ENCODE data around the gene SMCO4. TPM values are rescaled to one million over a fixed set of nuclear protein-coding genes. Genes with fewer than 3 reads are reported as not detected.

The SMCO4 gene
- total RNA-seq, 3 donors from 2014 or later = 9.3 to 12.0 (median 11.9) TPM

- Mint-ChIP-seq H3K36me3 (ENCODE audit: insufficient read depth) (no peaks in the 10 kb centered on the region), H3K4me1 (ENCODE audit: low read depth) (no peaks in the 10 kb centered on the region), H3K27me3 (ENCODE audit: low read depth) (peaks cover 4% of the 10 kb centered on the region), H3K9me3 (no peaks in the 10 kb centered on the region), H3K4me3 (no peak overlapping the region)
- DNase-seq (no peak), ATAC-seq (no peak)
Measured at GRCh38 chr11:93571612-93572011, 28.4 kb upstream of the SMCO4 start.

DNA sequence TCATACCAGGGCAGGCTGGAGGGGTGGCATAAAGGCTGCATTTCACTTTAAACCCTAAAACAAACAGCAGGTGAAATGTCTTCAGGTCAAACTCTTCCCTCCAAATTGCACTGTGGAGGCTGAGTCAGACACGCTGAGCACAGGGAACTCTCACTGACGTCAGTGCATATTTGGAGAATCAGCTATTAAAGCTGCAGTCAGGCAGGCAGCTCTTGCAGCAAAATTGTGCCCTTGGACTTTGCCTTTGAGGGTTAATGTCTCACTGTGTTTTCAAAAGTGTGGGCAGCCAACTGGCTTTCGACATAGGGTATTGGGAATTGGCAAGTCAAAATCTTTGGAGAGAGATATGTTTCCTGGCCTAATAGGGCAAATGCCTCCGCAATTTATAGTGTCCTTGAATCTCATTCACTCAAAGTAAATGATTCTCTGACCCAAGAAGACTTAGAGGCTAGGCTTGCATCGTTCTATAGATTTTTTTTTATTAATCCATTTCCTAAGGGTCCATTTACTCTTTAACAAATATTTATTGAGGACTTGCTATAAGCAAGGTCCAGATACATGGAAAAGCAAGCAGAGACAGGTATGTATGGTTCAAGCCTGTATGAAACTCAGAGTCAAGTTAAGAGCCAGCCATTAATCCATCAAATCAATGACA lies 27.7 kb upstream of the SMCO4 start:
- no peaks in the 10 kb centered on the region for H3K4me1 Mint-ChIP-seq (ENCODE audit: low read depth)
- peaks cover 4% of the 10 kb centered on the region for H3K27me3 Mint-ChIP-seq (ENCODE audit: low read depth)
- ATAC-seq = no peak
- no peak overlapping the region for H3K4me3 Mint-ChIP-seq
- H3K9me3 Mint-ChIP-seq = no peaks in the 10 kb centered on the region
- H3K36me3 Mint-ChIP-seq (ENCODE audit: insufficient read depth) = no peaks in the 10 kb centered on the region
- DNase-seq = no peak

GRCh38 chr11:93569496-93569895 lies 26.3 kb upstream of the SMCO4 start:
- H3K4me1 Mint-ChIP-seq (ENCODE audit: low read depth) = no peaks in the 10 kb centered on the region
- no peak for DNase-seq

DNA sequence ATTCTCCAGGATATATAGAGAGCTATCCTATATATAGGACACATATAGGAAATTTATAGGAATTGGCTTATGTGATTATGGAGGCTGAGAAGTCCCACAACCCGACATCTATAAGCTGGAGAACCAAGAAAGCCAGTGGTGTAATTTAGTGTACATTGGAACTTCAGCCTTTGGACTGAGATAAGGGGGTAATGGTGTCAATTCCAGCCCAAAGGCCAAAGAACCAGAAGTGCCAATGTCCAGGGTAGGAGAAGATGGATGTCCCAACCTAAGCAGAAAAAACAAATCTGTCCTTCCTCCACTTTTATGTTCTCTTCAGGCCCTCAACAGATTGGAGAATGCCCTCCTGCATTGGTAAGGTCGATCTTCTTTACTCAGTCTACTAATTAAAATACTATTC lies 25.5 kb upstream of the SMCO4 start:
- DNase-seq = no peak
- Mint-ChIP-seq H3K27me3 (ENCODE audit: low read depth) (peaks cover 9% of the 10 kb centered on the region), H3K36me3 (ENCODE audit: insufficient read depth) (no peaks in the 10 kb centered on the region)

More at GRCh38 chr11:93569496-93569895, 26.3 kb upstream of the SMCO4 start:
- Mint-ChIP-seq H3K9me3 (no peaks in the 10 kb centered on the region), H3K27me3 (ENCODE audit: low read depth) (peaks cover 9% of the 10 kb centered on the region), H3K36me3 (ENCODE audit: insufficient read depth) (no peaks in the 10 kb centered on the region), H3K4me3 (no peak overlapping the region)
- no peak for ATAC-seq

GRCh38 chr11:93567401-93567895 lies 24.3 kb upstream of the SMCO4 start:
- ATAC-seq (no peak), DNase-seq (no peak)

More for the DNA sequence above, 25.5 kb upstream of the SMCO4 start:
- Mint-ChIP-seq H3K9me3 (no peaks in the 10 kb centered on the region), H3K4me3 (no peak overlapping the region), H3K4me1 (ENCODE audit: low read depth) (no peaks in the 10 kb centered on the region)
- ATAC-seq = no peak

GRCh38 chr11:93564895-93565294 lies 21.7 kb upstream of the SMCO4 start:
- Mint-ChIP-seq H3K27me3 (ENCODE audit: low read depth) (peaks cover 7% of the 10 kb centered on the region), H3K4me1 (ENCODE audit: low read depth) (peaks cover under 1% of the 10 kb centered on the region), H3K9me3 (no peaks in the 10 kb centered on the region), H3K4me3 (no peak overlapping the region), H3K36me3 (ENCODE audit: insufficient read depth) (no peaks in the 10 kb centered on the region)
- no peak for DNase-seq
- no peak for ATAC-seq

More at GRCh38 chr11:93567401-93567895, 24.3 kb upstream of the SMCO4 start:
- no peaks in the 10 kb centered on the region for H3K9me3 Mint-ChIP-seq
- no peaks in the 10 kb centered on the region for H3K4me1 Mint-ChIP-seq (ENCODE audit: low read depth)
- no peaks in the 10 kb centered on the region for H3K36me3 Mint-ChIP-seq (ENCODE audit: insufficient read depth)
- peaks cover 9% of the 10 kb centered on the region for H3K27me3 Mint-ChIP-seq (ENCODE audit: low read depth)
- H3K4me3 Mint-ChIP-seq = no peak overlapping the region

GRCh38 chr11:93563857-93564256 lies 20.7 kb upstream of the SMCO4 start:
- peaks cover 4% of the 10 kb centered on the region for H3K4me1 Mint-ChIP-seq (ENCODE audit: low read depth)
- no peaks in the 10 kb centered on the region for H3K36me3 Mint-ChIP-seq (ENCODE audit: insufficient read depth)
- DNase-seq = no peak
- H3K9me3 Mint-ChIP-seq = no peaks in the 10 kb centered on the region
- ATAC-seq = no peak
- peaks cover 7% of the 10 kb centered on the region for H3K27me3 Mint-ChIP-seq (ENCODE audit: low read depth)
- H3K4me3 Mint-ChIP-seq = no peak overlapping the region

GRCh38 chr11:93560199-93560932 lies 17.2 kb upstream of the SMCO4 start:
- Mint-ChIP-seq H3K9me3 (no peaks in the 10 kb centered on the region), H3K4me1 (ENCODE audit: low read depth) (peaks cover 4% of the 10 kb centered on the region), H3K36me3 (ENCODE audit: insufficient read depth) (no peaks in the 10 kb centered on the region), H3K27me3 (ENCODE audit: low read depth) (peaks cover 10% of the 10 kb centered on the region), H3K4me3 (no peak overlapping the region)
- ATAC-seq = no peak
- DNase-seq = no peak

- no peaks in the 10 kb centered on the region for H3K36me3 Mint-ChIP-seq (ENCODE audit: insufficient read depth)
- H3K27me3 Mint-ChIP-seq (ENCODE audit: low read depth) = peaks cover 10% of the 10 kb centered on the region
- H3K9me3 Mint-ChIP-seq = no peaks in the 10 kb centered on the region
- peaks cover 4% of the 10 kb centered on the region for H3K4me1 Mint-ChIP-seq (ENCODE audit: low read depth)
- H3K4me3 Mint-ChIP-seq = no peak overlapping the region
- ATAC-seq (no peak), DNase-seq (no peak)
Measured at GRCh38 chr11:93559681-93560080, 16.5 kb upstream of the SMCO4 start.

- Mint-ChIP-seq H3K4me3 (no peak overlapping the region), H3K4me1 (ENCODE audit: low read depth) (no peaks in the 10 kb centered on the region), H3K9me3 (no peaks in the 10 kb centered on the region), H3K27me3 (ENCODE audit: low read depth) (peaks cover 26% of the 10 kb centered on the region), H3K36me3 (ENCODE audit: insufficient read depth) (no peaks in the 10 kb centered on the region)
- DNase-seq (no peak), ATAC-seq (no peak)
Measured at GRCh38 chr11:93552874-93553273, 9.7 kb upstream of the SMCO4 start.

DNA sequence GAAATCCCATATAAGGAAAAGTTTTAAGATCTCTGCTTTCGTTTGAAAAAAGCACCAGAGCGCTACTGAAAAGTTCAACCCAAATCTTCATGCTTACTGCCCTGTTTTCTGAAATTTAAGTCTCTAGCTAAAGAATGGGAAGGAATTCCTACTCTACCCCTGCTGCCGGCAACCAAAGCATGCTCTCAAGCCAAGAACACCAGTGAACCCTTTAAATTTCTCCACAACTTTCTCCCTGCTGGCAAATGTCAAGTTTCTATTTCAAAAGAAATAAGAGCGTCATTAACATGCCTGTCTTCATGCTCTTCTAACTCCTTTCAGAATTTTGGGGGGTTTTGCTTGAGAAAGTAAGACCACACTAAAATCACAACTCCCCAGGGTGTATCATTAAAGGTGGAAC lies 6.8 kb upstream of the SMCO4 start:
- no peaks in the 10 kb centered on the region for H3K9me3 Mint-ChIP-seq

GRCh38 chr11:93548679-93549319 lies 5.6 kb upstream of the SMCO4 start:
- no peak overlapping the region for H3K4me3 Mint-ChIP-seq
- H3K4me1 Mint-ChIP-seq (ENCODE audit: low read depth) = peaks cover 9% of the 10 kb centered on the region
- peaks cover 17% of the 10 kb centered on the region for H3K27me3 Mint-ChIP-seq (ENCODE audit: low read depth)
- ATAC-seq = no peak
- no peak for DNase-seq
- H3K36me3 Mint-ChIP-seq (ENCODE audit: insufficient read depth) = no peaks in the 10 kb centered on the region
- no peaks in the 10 kb centered on the region for H3K9me3 Mint-ChIP-seq

More for the DNA sequence above, 6.8 kb upstream of the SMCO4 start:
- H3K27me3 Mint-ChIP-seq (ENCODE audit: low read depth) = peaks cover 22% of the 10 kb centered on the region
- H3K4me3 Mint-ChIP-seq = no peak overlapping the region
- H3K4me1 Mint-ChIP-seq (ENCODE audit: low read depth) = no peaks in the 10 kb centered on the region
- no peaks in the 10 kb centered on the region for H3K36me3 Mint-ChIP-seq (ENCODE audit: insufficient read depth)
- DNase-seq = no peak
- ATAC-seq = no peak

DNA sequence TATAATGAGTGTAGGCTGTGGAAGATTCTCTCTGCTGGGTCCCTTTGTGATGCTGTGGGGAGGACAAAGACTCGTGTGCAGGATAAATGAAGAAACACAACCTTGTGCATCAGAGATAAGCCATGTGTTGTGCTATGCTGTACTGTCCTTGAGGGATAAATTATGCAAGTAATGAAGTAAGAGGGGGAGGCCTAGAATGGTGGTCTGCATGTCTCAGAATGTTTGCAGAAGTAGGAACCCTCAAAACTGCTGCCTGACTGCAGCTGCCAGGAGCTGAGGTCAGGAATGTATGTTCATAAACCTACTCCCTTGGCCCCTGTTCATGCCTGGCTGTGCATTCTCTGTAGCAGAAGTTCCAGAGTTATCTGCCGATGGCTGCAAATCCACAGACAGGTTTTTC lies 4.6 kb upstream of the SMCO4 start:
- H3K4me1 Mint-ChIP-seq (ENCODE audit: low read depth) = peaks cover 14% of the 10 kb centered on the region
- peaks cover 19% of the 10 kb centered on the region for H3K27me3 Mint-ChIP-seq (ENCODE audit: low read depth)
- DNase-seq (no peak), ATAC-seq (no peak)
- no peaks in the 10 kb centered on the region for H3K9me3 Mint-ChIP-seq
- no peak overlapping the region for H3K4me3 Mint-ChIP-seq
- H3K36me3 Mint-ChIP-seq (ENCODE audit: insufficient read depth) = no peaks in the 10 kb centered on the region

GRCh38 chr11:93547028-93547427 lies 3.8 kb upstream of the SMCO4 start:
- H3K27me3 Mint-ChIP-seq (ENCODE audit: low read depth) = peaks cover 22% of the 10 kb centered on the region
- ATAC-seq = no peak
- no peaks in the 10 kb centered on the region for H3K36me3 Mint-ChIP-seq (ENCODE audit: insufficient read depth)
- DNase-seq = no peak
- no peak overlapping the region for H3K4me3 Mint-ChIP-seq
- H3K4me1 Mint-ChIP-seq (ENCODE audit: low read depth) = peaks cover 17% of the 10 kb centered on the region
- no peaks in the 10 kb centered on the region for H3K9me3 Mint-ChIP-seq

Measured in activated T-cell treated with anti-CD3 and anti-CD28 coated beads, Interleukin-2, amount 50 U/mL, for 4 hours (primary cell).